IPS-18a (cell line): Measurements from ENCODE around the gene OTUD3.

Source experiments
- H3K27ac ChIP-seq: one replicate; pipeline ENCODE4 v1.5.1; 2013; ENCODE audit warnings: low read length
- H3K27me3 ChIP-seq: one replicate; pipeline ENCODE4 v1.6.1; 2013; ENCODE audit warnings: mild to moderate bottlenecking, low read length; ENCODE audit not compliant: control insufficient read depth, insufficient read depth
- H3K36me3 ChIP-seq: one replicate; pipeline ENCODE4 v1.6.1; 2013; ENCODE audit warnings: low read depth, low read length; ENCODE audit not compliant: control insufficient read depth
- H3K4me1 ChIP-seq: one replicate; pipeline ENCODE4 v1.6.1; 2013; ENCODE audit warnings: low read depth, low read length; ENCODE audit not compliant: control insufficient read depth
- H3K4me3 ChIP-seq: one replicate; pipeline ENCODE4 v1.5.1; 2013; ENCODE audit warnings: low read length
- H3K9ac ChIP-seq: one replicate; pipeline ENCODE4 v1.6.1; 2013; ENCODE audit warnings: mild to moderate bottlenecking, low read length, moderate library complexity
- H3K9me3 ChIP-seq: one replicate; pipeline ENCODE4 v1.6.1; 2013; ENCODE audit warnings: low read depth, low read length; ENCODE audit not compliant: control insufficient read depth

The OTUD3 gene

GRCh38 chr1:19938472-19938871 is 56.3 kb downstream of the OTUD3 start:
- H3K4me1 ChIP-seq = peaks cover 5% of the 10 kb centered on the region
- H3K9ac ChIP-seq = no peak overlapping the region
- H3K9me3 ChIP-seq = no peaks in the 10 kb centered on the region
- no peak overlapping the region for H3K27ac ChIP-seq
- no peaks in the 10 kb centered on the region for H3K27me3 ChIP-seq
- no peaks in the 10 kb centered on the region for H3K36me3 ChIP-seq
- H3K4me3 ChIP-seq = no peak overlapping the region

- Histone ChIP-seq H3K27me3 (no peaks in the 10 kb centered on the region), H3K9me3 (no peaks in the 10 kb centered on the region), H3K4me3 (no peak overlapping the region)
These were observed 58.5 kb downstream of the OTUD3 start for GRCh38 chr1:19940486-19941205.

GRCh38 chr1:19941206-19941568 is 59.0 kb downstream of the OTUD3 start:
- H3K9me3 ChIP-seq = no peaks in the 10 kb centered on the region
- H3K27ac ChIP-seq = no peak overlapping the region
- no peaks in the 10 kb centered on the region for H3K36me3 ChIP-seq
- no peaks in the 10 kb centered on the region for H3K27me3 ChIP-seq
- no peak overlapping the region for H3K4me3 ChIP-seq
- no peak overlapping the region for H3K9ac ChIP-seq
- H3K4me1 ChIP-seq = peaks cover 5% of the 10 kb centered on the region

More at GRCh38 chr1:19940486-19941205, 58.5 kb downstream of the OTUD3 start:
- Histone ChIP-seq H3K4me1 (peaks cover 5% of the 10 kb centered on the region), H3K36me3 (no peaks in the 10 kb centered on the region), H3K9ac (no peak overlapping the region), H3K27ac (no peak overlapping the region)

- Histone ChIP-seq H3K27ac (no peak overlapping the region), H3K4me3 (no peak overlapping the region), H3K36me3 (no peaks in the 10 kb centered on the region), H3K27me3 (no peaks in the 10 kb centered on the region), H3K9me3 (no peaks in the 10 kb centered on the region), H3K4me1 (peaks cover 5% of the 10 kb centered on the region), H3K9ac (no peak overlapping the region)
These were observed 59.9 kb downstream of the OTUD3 start for GRCh38 chr1:19942088-19942487.

GRCh38 chr1:19942657-19943056 is 60.5 kb downstream of the OTUD3 start:
- H3K27me3 ChIP-seq = no peaks in the 10 kb centered on the region
- H3K9me3 ChIP-seq = no peaks in the 10 kb centered on the region
- H3K27ac ChIP-seq = no peak overlapping the region
- no peaks in the 10 kb centered on the region for H3K36me3 ChIP-seq
- peaks cover 5% of the 10 kb centered on the region for H3K4me1 ChIP-seq
- H3K9ac ChIP-seq = no peak overlapping the region
- no peak overlapping the region for H3K4me3 ChIP-seq

- no peak overlapping the region for H3K4me3 ChIP-seq
- H3K9ac ChIP-seq = no peak overlapping the region
- H3K27ac ChIP-seq = no peak overlapping the region
- no peaks in the 10 kb centered on the region for H3K27me3 ChIP-seq
- H3K9me3 ChIP-seq = no peaks in the 10 kb centered on the region
- H3K36me3 ChIP-seq = no peaks in the 10 kb centered on the region
- peaks cover 5% of the 10 kb centered on the region for H3K4me1 ChIP-seq
These were observed 63.7 kb downstream of the OTUD3 start for GRCh38 chr1:19945914-19946313.

- peaks cover 5% of the 10 kb centered on the region for H3K4me1 ChIP-seq
- H3K36me3 ChIP-seq = no peaks in the 10 kb centered on the region
- no peaks in the 10 kb centered on the region for H3K27me3 ChIP-seq
These were observed 64.1 kb downstream of the OTUD3 start for GRCh38 chr1:19946331-19946751.

GRCh38 chr1:19946971-19947370 is 64.8 kb downstream of the OTUD3 start:
- Histone ChIP-seq H3K9me3 (no peaks in the 10 kb centered on the region), H3K4me1 (peaks cover 3% of the 10 kb centered on the region), H3K4me3 (no peak overlapping the region), H3K36me3 (no peaks in the 10 kb centered on the region), H3K9ac (no peak overlapping the region), H3K27ac (no peak overlapping the region), H3K27me3 (no peaks in the 10 kb centered on the region)

More at GRCh38 chr1:19946331-19946751, 64.1 kb downstream of the OTUD3 start:
- H3K4me3 ChIP-seq = no peak overlapping the region
- no peak overlapping the region for H3K9ac ChIP-seq
- H3K27ac ChIP-seq = no peak overlapping the region
- no peaks in the 10 kb centered on the region for H3K9me3 ChIP-seq

GRCh38 chr1:19949016-19949415 is 66.8 kb downstream of the OTUD3 start:
- H3K4me3 ChIP-seq = no peak overlapping the region
- no peak overlapping the region for H3K9ac ChIP-seq
- peaks cover 3% of the 10 kb centered on the region for H3K4me1 ChIP-seq
- no peak overlapping the region for H3K27ac ChIP-seq
- no peaks in the 10 kb centered on the region for H3K36me3 ChIP-seq
- no peaks in the 10 kb centered on the region for H3K9me3 ChIP-seq
- H3K27me3 ChIP-seq = no peaks in the 10 kb centered on the region

- Histone ChIP-seq H3K9ac (no peak overlapping the region), H3K27me3 (no peaks in the 10 kb centered on the region), H3K36me3 (no peaks in the 10 kb centered on the region), H3K9me3 (no peaks in the 10 kb centered on the region), H3K27ac (no peak overlapping the region), H3K4me1 (peaks cover 3% of the 10 kb centered on the region), H3K4me3 (no peak overlapping the region)
These were observed 71.9 kb downstream of the OTUD3 start for GRCh38 chr1:19954059-19954458.

- peaks cover 3% of the 10 kb centered on the region for H3K4me1 ChIP-seq
- no peak overlapping the region for H3K9ac ChIP-seq
- no peak overlapping the region for H3K27ac ChIP-seq
- no peak overlapping the region for H3K4me3 ChIP-seq
- H3K9me3 ChIP-seq = no peaks in the 10 kb centered on the region
- H3K27me3 ChIP-seq = no peaks in the 10 kb centered on the region
- no peaks in the 10 kb centered on the region for H3K36me3 ChIP-seq
These were observed 73.5 kb downstream of the OTUD3 start for GRCh38 chr1:19955534-19956170.

GRCh38 chr1:19957779-19958178 is 75.6 kb downstream of the OTUD3 start:
- Histone ChIP-seq H3K9me3 (no peaks in the 10 kb centered on the region), H3K27ac (no peak overlapping the region), H3K9ac (no peak overlapping the region), H3K36me3 (no peaks in the 10 kb centered on the region), H3K4me3 (no peak overlapping the region), H3K27me3 (no peaks in the 10 kb centered on the region), H3K4me1 (no peaks in the 10 kb centered on the region)
